MCF 10A (cell line): Measurements from ENCODE around the gene UCK1. TPM values are rescaled to one million over a fixed set of nuclear protein-coding genes. Genes with fewer than 3 reads are reported as not detected.

Experiments used
- BruUV-seq: library from RNA; stranded (reverse); fragments of 400-500 nt; replicated peaks from 2 replicates; lab custom pipeline; 2021; lab: Mats Ljungman, UMichigan
- CTCF ChIA-PET: fragments of 300-600 bp; sonication (Branson Sonifier 250); formaldehyde crosslinking; extraction: SDS; loops from one replicate; lab custom pipeline; 2021; ENCODE audit warnings: antibody characterized with exemption, inconsistent platforms; lab: Yijun Ruan, JAX
- POLR2A ChIA-PET: fragments of 300-600, 350-650 bp; sonication (Branson Sonifier 250); formaldehyde crosslinking; extraction: SDS; loops from one replicate; lab custom pipeline; 2020; ENCODE audit warnings: antibody characterized with exemption, inconsistent platforms; lab: Yijun Ruan, JAX
- DNase-seq: peaks from one replicate; pipeline ENCODE4 v3.0.0-alpha.2; 2018; ENCODE audit not compliant: unreplicated experiment
- H3K27ac Mint-ChIP-seq: one replicate; pipeline ENCODE4 v1.8.0; 2022; ENCODE audit warnings: mild to moderate bottlenecking, low read depth, mixed read lengths; ENCODE audit not compliant: unreplicated experiment
- H3K27me3 Mint-ChIP-seq: one replicate; pipeline ENCODE4 v1.8.0; 2022; ENCODE audit warnings: mixed read lengths; ENCODE audit not compliant: insufficient read depth, unreplicated experiment
- H3K36me3 Mint-ChIP-seq: one replicate; pipeline ENCODE4 v1.8.0; 2022; ENCODE audit warnings: mild to moderate bottlenecking, moderate library complexity, mixed read lengths; ENCODE audit not compliant: insufficient read depth, unreplicated experiment
- H3K4me1 Mint-ChIP-seq: one replicate; pipeline ENCODE4 v1.8.0; 2022; ENCODE audit warnings: mixed read lengths; ENCODE audit not compliant: insufficient read depth, unreplicated experiment
- H3K4me3 Mint-ChIP-seq: one replicate; pipeline ENCODE4 v1.8.0; 2022; ENCODE audit warnings: mild to moderate bottlenecking, moderate library complexity, mixed read lengths; ENCODE audit not compliant: unreplicated experiment
- H3K9me3 Mint-ChIP-seq: one replicate; pipeline ENCODE4 v1.8.0; 2022; ENCODE audit warnings: mixed read lengths; ENCODE audit not compliant: unreplicated experiment
- intact Hi-C: fragments of 100-400 bp; cut with micrococcal nuclease; formaldehyde crosslinking; loops from 2 replicates; pipeline ENCODE4 v1.14.1; 2022
- total RNA-seq: library from RNA; stranded (reverse); gene quantifications from 2 replicates; pipeline ENCODE4 v1.2.3, GENCODE V29; 2022
- TF ChIP-seq, protein P1 (sequence below): fragments of 200-600 bp; IDR thresholded peaks from one replicate; pipeline ENCODE4 v1.8.0; 2022; ENCODE audit warnings: antibody characterized with exemption, mild to moderate bottlenecking; ENCODE audit not compliant: unreplicated experiment

Gene UCK1
- total RNA-seq, 1 experiment from 2014 or later, result 20.0 TPM

DNA sequence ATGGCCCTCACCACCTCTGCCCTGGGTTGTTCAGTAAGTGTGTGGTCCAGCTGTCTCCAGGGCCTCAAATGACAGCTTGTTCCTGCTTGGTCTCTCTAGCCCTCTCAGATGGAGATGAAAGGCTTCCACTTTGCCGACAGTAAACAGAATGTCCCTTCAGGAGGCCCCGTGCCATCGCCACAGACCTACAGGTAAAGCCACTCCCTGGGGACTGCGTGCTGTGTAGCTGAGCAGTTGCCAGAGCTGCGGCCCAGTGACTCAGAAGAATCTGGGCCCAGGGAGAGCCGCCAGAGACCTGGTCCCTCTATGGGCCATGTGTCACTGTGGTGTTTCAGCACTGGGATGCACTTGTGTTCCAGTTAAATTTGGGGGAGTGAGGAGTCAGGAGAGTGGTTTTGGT lies 39.0 kb downstream of the UCK1 start:
- TF ChIP-seq, protein P1, sequence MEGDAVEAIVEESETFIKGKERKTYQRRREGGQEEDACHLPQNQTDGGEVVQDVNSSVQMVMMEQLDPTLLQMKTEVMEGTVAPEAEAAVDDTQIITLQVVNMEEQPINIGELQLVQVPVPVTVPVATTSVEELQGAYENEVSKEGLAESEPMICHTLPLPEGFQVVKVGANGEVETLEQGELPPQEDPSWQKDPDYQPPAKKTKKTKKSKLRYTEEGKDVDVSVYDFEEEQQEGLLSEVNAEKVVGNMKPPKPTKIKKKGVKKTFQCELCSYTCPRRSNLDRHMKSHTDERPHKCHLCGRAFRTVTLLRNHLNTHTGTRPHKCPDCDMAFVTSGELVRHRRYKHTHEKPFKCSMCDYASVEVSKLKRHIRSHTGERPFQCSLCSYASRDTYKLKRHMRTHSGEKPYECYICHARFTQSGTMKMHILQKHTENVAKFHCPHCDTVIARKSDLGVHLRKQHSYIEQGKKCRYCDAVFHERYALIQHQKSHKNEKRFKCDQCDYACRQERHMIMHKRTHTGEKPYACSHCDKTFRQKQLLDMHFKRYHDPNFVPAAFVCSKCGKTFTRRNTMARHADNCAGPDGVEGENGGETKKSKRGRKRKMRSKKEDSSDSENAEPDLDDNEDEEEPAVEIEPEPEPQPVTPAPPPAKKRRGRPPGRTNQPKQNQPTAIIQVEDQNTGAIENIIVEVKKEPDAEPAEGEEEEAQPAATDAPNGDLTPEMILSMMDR, result no peak
- CTCF ChIA-PET, result interaction anchor here (1.0 kb wide), 1 partner anchor 142 kb away, joined by 5 read pairs; no protein-coding TSS in a partner anchor
- intact Hi-C loops, result no loop called here
- POLR2A ChIA-PET, result interaction anchor here (0.6 to 1.2 kb wide), 2 partner anchors 28 to 1526 kb away, joined by 4 read pairs; no protein-coding TSS in a partner anchor
- Mint-ChIP-seq H3K4me1 (no peaks in the 10 kb centered on the region), H3K36me3 (peaks cover 94% of the 10 kb centered on the region), H3K27me3 (no peaks in the 10 kb centered on the region), H3K27ac (peak overlapping the region; percentile 35), H3K9me3 (no peaks in the 10 kb centered on the region), H3K4me3 (no peak overlapping the region)
- DNase-seq, result no peak
- no TSS peak for BruUV-seq

DNA sequence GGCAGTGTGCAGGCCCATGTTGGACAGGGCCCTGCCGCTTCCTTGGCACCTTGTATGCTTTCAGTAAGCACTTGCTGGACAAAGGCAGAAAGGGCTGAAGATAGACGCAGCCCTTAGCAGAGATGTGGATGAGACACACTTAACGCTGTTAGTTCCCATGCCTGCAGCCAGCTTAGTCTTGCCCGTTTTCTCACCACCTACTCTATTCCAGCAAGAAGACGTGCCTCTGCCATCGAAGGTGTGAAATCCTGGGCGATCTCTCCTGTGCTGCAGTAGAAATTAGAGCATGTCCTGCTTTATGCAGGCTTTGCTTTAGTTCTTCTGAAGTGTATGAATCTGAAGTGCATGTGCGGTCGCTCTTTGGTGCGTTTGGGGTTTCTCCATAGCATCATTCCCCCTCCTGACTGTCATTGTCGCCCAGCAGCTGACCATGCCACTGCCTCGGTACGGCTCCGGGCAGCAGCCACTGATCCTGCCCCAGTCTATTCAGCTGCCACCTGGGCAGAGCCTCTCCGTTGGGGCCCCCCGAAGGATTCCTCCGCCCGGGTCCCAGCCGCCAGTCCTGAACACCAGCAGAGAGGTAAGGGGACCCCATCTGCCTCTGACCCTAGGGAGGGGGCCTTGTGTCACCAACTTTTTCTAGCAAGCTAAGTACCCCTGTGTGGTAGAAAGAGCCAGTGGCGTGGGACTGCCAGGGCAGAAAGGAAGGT lies 39.9 kb downstream of the UCK1 start:
- Mint-ChIP-seq H3K27me3 (no peaks in the 10 kb centered on the region), H3K9me3 (no peaks in the 10 kb centered on the region), H3K4me1 (no peaks in the 10 kb centered on the region), H3K36me3 (peaks cover 94% of the 10 kb centered on the region), H3K27ac (no peak overlapping the region), H3K4me3 (no peak overlapping the region)
- intact Hi-C loops, result no loop called here
- CTCF ChIA-PET, result no interaction called here
- no peak for DNase-seq
- POLR2A ChIA-PET, result interaction anchor here (1.2 kb wide), 1 partner anchor 27 kb away, joined by 4 read pairs; no protein-coding TSS in a partner anchor
- BruUV-seq, result no TSS peak
- TF ChIP-seq, protein P1, result no peak

DNA sequence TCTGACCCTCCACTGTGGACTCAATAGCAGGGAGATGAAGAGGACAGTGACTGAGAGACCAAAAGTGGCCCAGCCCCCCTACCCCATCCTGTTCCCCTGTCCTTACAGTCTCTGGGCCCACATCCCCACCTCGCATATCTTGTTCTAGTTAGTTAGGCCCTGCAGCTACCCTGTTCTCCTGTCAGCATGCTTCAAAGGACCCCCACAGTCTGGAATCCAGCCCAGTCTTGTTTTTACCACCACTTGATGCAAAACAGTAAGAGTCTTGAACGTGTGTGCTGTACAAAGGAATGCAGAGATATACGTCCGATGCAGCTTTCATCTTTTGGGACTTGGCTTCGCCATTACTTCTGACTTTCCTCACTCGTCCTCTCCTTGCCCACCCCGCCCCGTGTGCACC lies 40.5 kb downstream of the UCK1 start:
- POLR2A ChIA-PET, result no interaction called here
- DNase-seq, result no peak
- no peaks in the 10 kb centered on the region for H3K4me1 Mint-ChIP-seq
- TF ChIP-seq, protein P1, result no peak
- intact Hi-C loops, result no loop called here
- no peaks in the 10 kb centered on the region for H3K27me3 Mint-ChIP-seq
- peaks cover 93% of the 10 kb centered on the region for H3K36me3 Mint-ChIP-seq
- no peaks in the 10 kb centered on the region for H3K9me3 Mint-ChIP-seq
- no peak overlapping the region for H3K4me3 Mint-ChIP-seq
- H3K27ac Mint-ChIP-seq, result no peak overlapping the region
- CTCF ChIA-PET, result interaction anchor here (0.8 kb wide), 1 partner anchor 140 kb away, joined by 4 read pairs; no protein-coding TSS in a partner anchor
- no TSS peak for BruUV-seq

DNA sequence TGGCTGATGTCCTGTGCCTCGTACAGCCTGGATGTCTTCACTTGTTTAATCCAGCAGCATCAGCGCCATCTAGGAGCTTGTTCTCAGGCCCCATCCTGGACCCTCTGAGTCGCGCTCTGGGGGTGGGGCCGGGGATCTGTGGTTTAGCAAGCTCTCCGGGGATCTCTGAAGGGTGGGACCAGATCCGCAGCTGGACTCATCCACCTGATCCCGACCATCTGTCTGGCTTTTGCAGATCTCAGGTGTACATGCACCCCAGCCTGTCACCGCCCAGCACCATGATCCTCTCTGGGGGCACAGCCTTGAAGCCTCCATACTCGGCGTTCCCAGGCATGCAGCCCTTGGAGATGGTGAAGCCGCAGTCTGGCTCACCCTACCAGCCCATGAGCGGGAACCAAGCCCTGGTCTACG lies 43.4 kb downstream of the UCK1 start:
- intact Hi-C loops, result no loop called here
- TF ChIP-seq, protein P1, result no peak
- H3K36me3 Mint-ChIP-seq, result peaks cover 91% of the 10 kb centered on the region
- H3K27me3 Mint-ChIP-seq, result no peaks in the 10 kb centered on the region
- H3K4me1 Mint-ChIP-seq, result no peaks in the 10 kb centered on the region
- no TSS peak for BruUV-seq
- H3K9me3 Mint-ChIP-seq, result no peaks in the 10 kb centered on the region
- CTCF ChIA-PET, result interaction anchor here (0.9 to 1.1 kb wide), 2 partner anchors 9 to 138 kb away, joined by 3 to 4 read pairs; no protein-coding TSS in a partner anchor
- no peak for DNase-seq
- POLR2A ChIA-PET, result interaction anchor here (1.3 kb wide), 1 partner anchor 13 kb away, joined by 4 read pairs; no protein-coding TSS in a partner anchor
- H3K4me3 Mint-ChIP-seq, result no peak overlapping the region
- no peak overlapping the region for H3K27ac Mint-ChIP-seq
